Endothelial cell of umbilical vein (primary cell): ENCODE measurements around the gene LCE6A. TPM values are rescaled to one million over a fixed set of nuclear protein-coding genes. Genes with fewer than 3 reads are reported as not detected.

Experiments
- BruUV-seq: library from RNA; stranded (reverse); fragments of 400-500 nt; replicated peaks from 2 replicates; lab custom pipeline; 2021; lab: Mats Ljungman, UMichigan
- CTCF ChIA-PET: fragments of 300-600, 350-600 bp; sonication (Branson Sonifier 250); formaldehyde crosslinking; loops from one replicate; lab custom pipeline; 2021; ENCODE audit warnings: antibody characterized with exemption, inconsistent platforms; lab: Charles Lee
- POLR2A ChIA-PET: fragments of 300-600, 350-600 bp; sonication (Branson Sonifier 250); formaldehyde crosslinking; loops from one replicate; lab custom pipeline; 2021; ENCODE audit warnings: antibody characterized with exemption, inconsistent platforms; lab: Charles Lee
- DNase-seq: peaks from one replicate; pipeline ENCODE4 v3.0.0-alpha.2; 2011; ENCODE audit warnings: low read depth, low spot score
- FAIRE-seq: peaks from 2 replicates; lab custom pipeline; 2011; peaks lifted over from hg19 to GRCh38; lab: Jason Lieb, UNC
- H2AFZ ChIP-seq: 2 replicates; pipeline ENCODE4 v1.6.0; 2012; ENCODE audit warnings: low read depth, low read length, control low read depth, inconsistent platforms
- H3K27ac ChIP-seq: 2 replicates; pipeline ENCODE4 v1.5.1; 2011; ENCODE audit warnings: low read depth, mild to moderate bottlenecking, control low read depth, low read length, moderate library complexity; ENCODE audit not compliant: insufficient read depth
- H3K27me3 ChIP-seq, 2 experiments: 2 replicates each; pipeline versions ENCODE4 v1.6.0 to v1.6.1; 2011; ENCODE audit warnings: low read length in 2 of 2, mixed read lengths in 1 of 2; ENCODE audit not compliant: control insufficient read depth in 2 of 2, insufficient read depth in 2 of 2
- H3K36me3 ChIP-seq, 2 experiments: 2 replicates in 1 of 2; 3 replicates in 1 of 2; pipeline ENCODE4 v1.5.1; 2011; ENCODE audit warnings: low read length in 2 of 2, mild to moderate bottlenecking in 1 of 2, moderate library complexity in 1 of 2; ENCODE audit not compliant: control insufficient read depth in 2 of 2, insufficient read depth in 2 of 2; ENCODE audit errors: extremely low read depth in 1 of 2
- H3K4me1 ChIP-seq: 3 replicates; pipeline ENCODE4 v1.5.1; 2011; ENCODE audit warnings: mild to moderate bottlenecking, low read length; ENCODE audit not compliant: control insufficient read depth, insufficient read depth; ENCODE audit errors: extremely low read depth
- H3K4me2 ChIP-seq: 2 replicates; pipeline ENCODE4 v1.6.1; 2011; ENCODE audit warnings: low read length, control low read depth, mixed read lengths; ENCODE audit not compliant: insufficient read depth
- H3K4me3 ChIP-seq, 3 experiments: fragments of 200-600 bp in 1 of 3; sonication (generic), shearing (Covaris generic) in 1 of 3; replicated peaks in 1 of 3; 2 replicates each; pipeline ENCODE4 v1.5.1; 2011 to 2016; ENCODE audit warnings: control low read depth in 3 of 3, low read length in 3 of 3, mild to moderate bottlenecking in 2 of 3, inconsistent platforms in 1 of 3, low read depth in 1 of 3, moderate library complexity in 1 of 3; ENCODE audit not compliant: insufficient read depth in 1 of 3
- H3K79me2 ChIP-seq: 2 replicates; pipeline ENCODE4 v1.6.0; 2012; ENCODE audit warnings: low read length, inconsistent platforms; ENCODE audit not compliant: control insufficient read depth, insufficient read depth
- H3K9ac ChIP-seq: replicated peaks from 2 replicates; pipeline ENCODE3; 2011; ENCODE audit warnings: low read length, control low read depth; ENCODE audit not compliant: insufficient read depth; ENCODE audit errors: extremely low read depth
- H3K9me1 ChIP-seq: replicated peaks from 3 replicates; pipeline ENCODE4 v1.6.0; 2011; ENCODE audit warnings: mild to moderate bottlenecking, low read length; ENCODE audit not compliant: control insufficient read depth, insufficient read depth; ENCODE audit errors: extremely low read depth
- H3K9me3 ChIP-seq: replicated peaks from 2 replicates; pipeline ENCODE4 v1.5.1; 2012; ENCODE audit warnings: low read length, inconsistent platforms; ENCODE audit not compliant: control insufficient read depth, insufficient read depth
- H4K20me1 ChIP-seq: replicated peaks from 2 replicates; pipeline ENCODE3; 2011; ENCODE audit warnings: mild to moderate bottlenecking, low read length; ENCODE audit not compliant: control insufficient read depth, insufficient read depth; ENCODE audit errors: extremely low read depth
- CTCF ChIP-seq, 2 donors: IDR thresholded peaks; 1 replicate in 1 of 2; 2 replicates in 1 of 2; pipeline ENCODE4 v1.5.1; 2011; ENCODE audit warnings: low read length in 2 of 2, mild to moderate bottlenecking in 2 of 2, moderate library complexity in 2 of 2, control low read depth in 1 of 2, inconsistent platforms in 1 of 2, low read depth in 1 of 2; ENCODE audit not compliant: insufficient read depth in 1 of 2; ENCODE audit errors: extremely low read depth in 1 of 2
- EZH2 ChIP-seq: IDR thresholded peaks from 2 replicates; pipeline ENCODE4 v1.6.1; 2012; ENCODE audit warnings: borderline replicate concordance, low read depth, mild to moderate bottlenecking, moderate library complexity, low read length, inconsistent platforms; ENCODE audit not compliant: severe bottlenecking
- FOS ChIP-seq: IDR thresholded peaks from 2 replicates; pipeline ENCODE4 v1.6.1; 2011; ENCODE audit warnings: mild to moderate bottlenecking, low read length, moderate library complexity, borderline replicate concordance; ENCODE audit not compliant: insufficient read depth
- GATA2 ChIP-seq: IDR thresholded peaks from 2 replicates; pipeline ENCODE4 v1.7.0; 2011; ENCODE audit warnings: low read depth, mild to moderate bottlenecking, moderate library complexity, mixed read lengths, low read length; ENCODE audit not compliant: insufficient read length, insufficient read depth
- JUN ChIP-seq: IDR thresholded peaks from 2 replicates; pipeline ENCODE4 v1.6.1; 2011; ENCODE audit warnings: borderline replicate concordance, low read depth; ENCODE audit not compliant: insufficient read length, insufficient read depth
- MYC ChIP-seq: IDR thresholded peaks from one replicate; pipeline ENCODE4 v1.6.1; 2011; ENCODE audit warnings: mild to moderate bottlenecking, low read depth, low read length
- POLR2A ChIP-seq: IDR thresholded peaks from 2 replicates; pipeline ENCODE4 v1.6.1; 2012; ENCODE audit warnings: low read depth, mild to moderate bottlenecking, control low read depth, low read length
- POLR2AphosphoS5 ChIP-seq: IDR thresholded peaks from 2 replicates; pipeline ENCODE4 v1.6.1; 2012; ENCODE audit warnings: low read depth, mild to moderate bottlenecking, control low read depth, low read length, moderate library complexity; ENCODE audit not compliant: insufficient read depth
- dilution Hi-C: fragments of 300-500 bp; cut with MboI; formaldehyde crosslinking; loops from one replicate; pipeline ENCODE4 v1.15.0; 2019; ENCODE audit warnings: low sequenced_read_pairs; ENCODE audit not compliant: extremely low pct_ligation_motif_present
- intact Hi-C: fragments of 100-400 bp; cut with micrococcal nuclease; formaldehyde crosslinking; loops from one replicate; pipeline ENCODE4 v1.10.0; 2022
- polyA plus RNA-seq, 4 experiments: library from polyadenylated mRNA; depleted of rRNA in 3 of 4; stranded (reverse) in 3 of 4; unstranded in 1 of 4; fragments of >200 nt; gene quantifications; 2 replicates each; pipeline versions ENCODE4 v1.2.1 to v1.2.3, GENCODE V29; 2011 to 2012; ENCODE audit warnings: missing spikeins in 1 of 4
- total RNA-seq: library from RNA; stranded (reverse); gene quantifications from 2 replicates; pipeline ENCODE4 v1.2.3, GENCODE V29; 2021
- TF ChIP-seq, protein P1 (sequence below): IDR thresholded peaks from 2 replicates; pipeline ENCODE4 v1.6.1; 2011; ENCODE audit not compliant: insufficient read depth, insufficient read length

Gene LCE6A
- total and polyA plus RNA-seq, 2 donors (not counting 3 experiments of a cell fraction or from before 2014, with no cell fraction given): not detected

GRCh38 chr1:152858062-152858461 lies 15.4 kb downstream of the LCE6A start:
- DNase-seq: no peak

More at GRCh38 chr1:152858062-152858461, 15.4 kb downstream of the LCE6A start:
- Histone ChIP-seq H4K20me1 (no peaks in the 10 kb centered on the region), H2AFZ (no peak overlapping the region), H3K4me2 (no peak overlapping the region), H3K4me3 (no peak overlapping the region), H3K79me2 (no peaks in the 10 kb centered on the region), H3K9ac (no peak overlapping the region), H3K9me3 (no peaks in the 10 kb centered on the region), H3K27me3 (no peaks in the 10 kb centered on the region), H3K4me1 (no peaks in the 10 kb centered on the region), H3K36me3 (no peaks in the 10 kb centered on the region), H3K27ac (no peak overlapping the region), H3K9me1 (no peaks in the 10 kb centered on the region)
- no peak for TF ChIP-seq POLR2AphosphoS5
- TF ChIP-seq JUN: no peak
- TF ChIP-seq, protein P1, sequence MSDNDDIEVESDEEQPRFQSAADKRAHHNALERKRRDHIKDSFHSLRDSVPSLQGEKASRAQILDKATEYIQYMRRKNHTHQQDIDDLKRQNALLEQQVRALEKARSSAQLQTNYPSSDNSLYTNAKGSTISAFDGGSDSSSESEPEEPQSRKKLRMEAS: no peak
- TF ChIP-seq MYC: no peak
- no peak for TF ChIP-seq EZH2
- TF ChIP-seq CTCF (IDR thresholded peaks at IDR 0.05; ENCODE audit: extremely low read depth in 1 of 2, insufficient read depth in 1 of 2, low read depth in 1 of 2, low read length in 2 of 2): no peak
- no peak for TF ChIP-seq FOS
- no peak for TF ChIP-seq POLR2A
- TF ChIP-seq GATA2: no peak
- intact Hi-C loops (no loop called here), dilution Hi-C loops (no loop called here)
- POLR2A ChIA-PET: no interaction called here
- BruUV-seq: no TSS peak
- CTCF ChIA-PET: interaction anchor here (1.5 kb wide), 1 partner anchor 12 kb away, joined by 4 read pairs; no protein-coding TSS in a partner anchor
- FAIRE-seq: no peak
